HG03354 (cell line): ENCODE measurements around the gene PCCA.

Experiments used
- ATAC-seq: cut with Tn5 transposase; IDR thresholded peaks from one replicate; pipeline ENCODE4 v1.9.1; 2021; ENCODE audit warnings: mild to moderate bottlenecking; ENCODE audit not compliant: unreplicated experiment, poor library complexity, severe bottlenecking

Gene PCCA

DNA sequence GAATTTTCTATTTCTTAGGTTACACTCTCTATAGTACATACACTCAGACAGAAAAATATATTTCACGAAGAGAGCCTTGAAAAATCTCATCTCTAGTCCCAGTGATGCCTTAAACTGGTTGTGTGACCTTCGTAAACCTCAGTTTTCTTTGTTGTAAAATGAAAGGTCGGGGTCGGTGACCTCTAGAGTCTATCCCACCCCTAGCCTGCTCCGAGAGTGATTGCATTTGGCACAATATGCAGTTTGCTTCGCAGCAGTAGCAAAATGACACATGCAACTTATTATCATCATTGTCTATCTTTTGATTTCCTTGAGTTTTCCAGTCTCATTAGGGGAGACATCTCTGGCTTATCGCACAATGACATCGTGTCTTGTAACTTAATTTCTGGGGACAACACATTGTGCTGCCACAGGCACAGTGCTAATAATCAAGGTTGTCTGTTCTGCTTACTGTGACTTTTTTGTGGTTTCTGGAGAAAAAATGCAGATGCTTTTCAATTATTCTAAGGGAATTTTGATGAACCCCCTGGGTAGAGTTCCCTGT is 384.7 kb downstream of the PCCA start:
- ATAC-seq: no peak

- no peak for ATAC-seq
These were observed 388.1 kb downstream of the PCCA start for GRCh38 chr13:100476963-100477362.

DNA sequence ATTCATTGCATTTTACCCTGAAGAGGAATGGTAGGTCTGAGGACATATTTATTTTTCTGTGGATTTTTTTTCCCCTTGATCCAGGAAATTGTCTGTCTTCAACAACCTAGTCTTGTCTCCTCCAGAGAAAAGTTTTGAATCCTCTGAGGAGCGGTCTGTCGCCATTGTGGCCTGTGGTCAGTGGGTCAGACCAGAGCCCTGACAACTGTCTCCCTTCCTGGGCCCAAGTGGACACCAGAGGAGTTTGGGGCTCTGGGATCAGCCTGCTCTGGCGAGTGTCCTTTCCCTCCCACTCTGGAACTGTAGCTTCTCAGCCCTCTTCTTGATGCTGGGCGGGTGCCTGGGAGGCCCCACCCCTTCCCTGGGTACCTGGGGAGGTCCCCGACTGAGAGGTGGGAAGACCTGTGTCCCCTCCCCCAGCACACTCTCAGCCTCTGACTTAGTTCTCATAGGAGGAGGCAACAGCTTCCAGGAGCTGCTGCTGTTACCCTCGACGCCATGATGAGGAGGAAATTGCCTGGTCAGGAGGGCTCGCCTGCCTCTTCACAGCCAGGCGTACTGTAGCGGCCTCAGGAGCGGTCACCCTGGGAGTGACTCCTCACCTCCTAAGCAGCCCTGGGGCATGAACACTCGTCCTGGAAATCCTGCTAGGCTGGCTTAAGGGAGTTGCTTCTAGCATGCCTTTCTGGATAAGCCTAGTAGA is 389.4 kb downstream of the PCCA start:
- no peak for ATAC-seq

DNA sequence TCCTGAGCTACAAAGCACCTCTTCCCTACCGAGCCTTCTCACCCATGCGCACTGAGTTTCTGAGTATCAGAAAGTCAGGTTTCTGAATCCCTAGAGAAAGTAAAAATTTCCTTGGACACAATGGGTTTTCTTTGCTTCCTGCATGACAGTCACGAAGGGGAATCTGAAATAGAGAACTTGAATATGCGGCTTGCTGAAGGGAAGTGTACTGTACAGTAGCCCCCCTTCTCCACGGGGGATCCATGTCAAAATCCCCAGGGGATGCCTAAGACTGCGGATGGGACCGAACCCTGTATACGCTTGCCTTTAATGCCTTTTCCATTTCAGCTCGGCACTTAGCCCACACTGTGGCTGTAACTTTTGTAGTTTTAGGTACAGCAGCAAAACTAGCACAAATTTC is 391.8 kb downstream of the PCCA start:
- no peak for ATAC-seq

DNA sequence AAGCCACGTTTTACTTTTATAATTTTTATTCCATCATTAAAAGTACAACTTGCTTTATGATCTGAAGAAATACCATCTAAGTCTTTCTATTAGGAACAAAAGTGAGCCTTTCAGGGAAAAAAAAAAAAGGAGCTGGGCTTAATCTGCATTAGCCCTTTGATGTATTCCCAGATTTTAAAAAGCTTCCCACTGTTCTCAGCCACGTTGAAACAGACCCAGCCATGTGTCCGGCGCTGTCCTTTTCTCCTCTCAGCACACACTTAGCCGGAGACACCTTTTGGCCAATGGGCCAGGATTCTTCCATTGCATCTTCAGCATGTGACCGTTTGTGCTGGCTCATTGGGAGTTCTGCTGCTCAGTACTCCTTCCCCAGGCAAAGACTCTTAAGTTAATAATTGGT is 394.2 kb downstream of the PCCA start:
- no peak for ATAC-seq

GRCh38 chr13:100483841-100484381 is 395.0 kb downstream of the PCCA start:
- ATAC-seq: no peak

DNA sequence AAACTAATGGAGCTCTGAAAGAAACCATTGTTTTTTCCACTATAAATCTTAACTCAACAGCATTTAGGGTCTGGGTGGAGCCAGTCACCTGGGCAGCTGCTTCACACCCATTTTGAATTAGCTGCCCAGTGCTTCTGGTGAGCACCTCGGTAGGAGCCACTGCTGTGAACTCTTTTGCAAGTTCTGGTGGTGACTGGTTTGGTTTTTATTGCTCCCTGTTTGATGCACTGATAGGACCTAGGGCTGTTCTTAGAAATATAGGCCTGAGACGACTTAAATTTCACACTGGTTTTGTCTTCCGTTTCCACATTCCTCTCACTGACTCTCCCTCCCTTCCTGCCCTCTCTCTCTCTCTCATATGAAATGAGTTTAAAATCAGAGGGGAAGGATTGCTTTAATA is 395.8 kb downstream of the PCCA start:
- ATAC-seq: no peak

DNA sequence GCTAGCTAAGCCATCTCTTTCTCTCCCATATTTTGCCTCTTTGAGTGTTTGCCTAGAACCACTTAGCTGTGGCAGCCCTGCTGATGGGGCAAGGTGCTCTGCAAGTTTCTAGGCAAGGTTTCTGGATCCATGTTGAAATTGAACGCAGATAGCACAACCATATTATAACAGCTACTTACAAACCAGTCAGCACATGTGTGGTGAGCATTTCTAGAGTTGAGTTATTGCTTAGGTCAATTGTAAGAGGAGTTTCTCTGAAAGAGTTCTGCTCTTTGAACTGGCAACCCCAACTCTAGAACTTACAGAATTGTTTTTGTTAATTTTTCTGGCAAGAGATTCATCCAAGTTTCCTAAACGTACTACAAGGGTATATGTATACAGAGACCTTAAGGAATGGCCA is 396.4 kb downstream of the PCCA start:
- ATAC-seq: no peak

DNA sequence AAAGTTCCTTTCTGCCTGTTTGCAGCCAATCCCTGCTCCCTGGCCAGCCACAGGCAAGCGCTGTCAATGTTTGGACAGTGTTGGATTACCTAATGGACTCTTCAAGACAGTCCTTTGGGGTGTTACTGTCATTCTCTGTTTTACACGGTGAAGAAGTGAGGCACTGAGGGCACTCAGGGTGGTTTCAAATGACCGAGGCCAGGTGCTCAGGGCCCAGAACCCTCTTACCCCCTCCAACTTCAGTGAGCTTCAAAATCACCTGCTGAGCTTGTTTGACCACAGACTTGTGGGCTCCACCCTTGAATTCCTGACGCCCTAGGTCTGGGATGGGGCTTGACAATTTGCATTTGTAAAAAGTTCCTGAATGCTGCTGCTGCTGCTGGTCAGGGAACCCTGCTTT is 401.8 kb downstream of the PCCA start:
- ATAC-seq: no peak

- ATAC-seq: no peak
These were observed 402.4 kb downstream of the PCCA start for GRCh38 chr13:100491164-100491842.

DNA sequence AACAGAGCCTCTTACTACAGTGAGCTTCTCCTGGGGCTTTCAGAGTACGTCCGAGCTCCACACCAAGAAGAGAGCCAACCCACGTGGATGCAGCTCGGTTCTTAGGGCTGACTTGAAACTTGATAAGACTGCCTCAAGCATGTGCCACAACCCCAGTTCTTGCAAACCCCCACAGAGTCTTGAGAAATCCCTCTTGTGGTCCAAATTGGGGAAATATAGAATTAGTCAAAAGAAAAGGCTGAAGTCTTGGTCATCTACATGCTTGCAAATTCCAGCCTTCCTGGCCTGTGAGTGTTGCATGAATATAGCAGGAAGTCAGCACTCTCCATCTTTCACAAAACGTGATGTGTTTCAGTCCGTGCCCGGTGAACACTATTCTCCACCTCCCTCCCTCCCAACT is 404.5 kb downstream of the PCCA start:
- ATAC-seq: no peak

DNA sequence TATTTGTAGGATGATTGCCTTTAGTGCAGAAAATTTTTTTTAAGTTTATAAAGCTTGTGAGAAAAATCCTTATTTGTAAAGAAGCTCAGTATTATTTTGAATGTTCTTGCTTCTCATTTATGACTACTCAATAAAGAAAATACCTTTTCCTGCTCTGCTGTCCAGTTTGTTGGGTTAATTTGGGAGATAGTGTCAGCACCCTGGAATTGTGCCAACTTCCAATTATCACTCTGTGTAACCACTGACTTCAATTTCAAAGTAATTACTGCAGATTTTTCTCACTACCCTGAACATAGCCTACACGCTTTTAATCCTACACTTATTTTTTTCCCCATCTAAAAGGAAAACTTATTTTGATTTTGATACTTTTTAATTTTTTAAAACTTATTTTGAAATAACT is 406.6 kb downstream of the PCCA start:
- ATAC-seq: no peak

- ATAC-seq: no peak
These were observed 408.5 kb downstream of the PCCA start for GRCh38 chr13:100497389-100497788.

- ATAC-seq: no peak
These were observed 413.6 kb downstream of the PCCA start for GRCh38 chr13:100502446-100502845.

- ATAC-seq: no peak
These were observed 414.7 kb downstream of the PCCA start for GRCh38 chr13:100503622-100504021.

GRCh38 chr13:100506154-100506553 is 417.3 kb downstream of the PCCA start:
- no peak for ATAC-seq

DNA sequence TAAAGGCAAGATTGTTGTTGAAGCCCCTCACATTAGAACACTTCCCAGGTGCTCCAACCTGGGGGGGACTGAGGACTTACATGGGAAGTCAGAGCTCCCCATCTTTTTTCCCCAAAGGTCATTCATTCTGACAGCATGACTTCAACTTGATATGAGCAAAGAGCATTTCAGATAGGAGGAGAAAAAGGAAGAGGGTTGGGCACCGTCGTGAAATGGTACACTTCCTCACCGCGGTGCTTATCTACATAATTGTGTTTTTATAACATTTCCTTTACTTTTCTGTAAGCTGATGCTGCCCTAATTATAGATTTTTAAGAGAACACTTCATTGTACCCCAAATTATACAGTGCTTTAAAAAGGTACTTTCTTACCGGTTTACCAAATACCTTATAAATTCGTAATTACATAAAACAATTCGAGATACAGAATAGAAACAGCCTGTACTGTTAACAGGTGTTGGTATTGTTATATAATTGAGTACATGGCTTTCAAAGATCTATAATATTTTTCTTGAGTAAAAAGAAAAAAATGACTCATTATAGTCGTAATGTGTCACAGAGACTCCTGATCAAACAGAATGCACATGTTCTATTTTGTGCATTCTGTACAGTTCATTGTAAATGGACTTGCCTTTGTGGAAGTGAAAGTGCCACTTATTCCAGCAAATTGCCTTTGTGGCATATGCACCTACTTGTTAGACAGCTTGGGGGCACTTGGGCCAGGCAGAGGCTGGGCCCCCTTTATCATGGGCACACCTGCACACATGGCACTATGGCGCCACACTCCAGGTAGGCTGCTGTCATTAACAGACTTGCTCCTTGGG is 417.9 kb downstream of the PCCA start:
- no peak for ATAC-seq

- ATAC-seq: no peak
These were observed 419.6 kb downstream of the PCCA start for GRCh38 chr13:100508455-100508854.

DNA sequence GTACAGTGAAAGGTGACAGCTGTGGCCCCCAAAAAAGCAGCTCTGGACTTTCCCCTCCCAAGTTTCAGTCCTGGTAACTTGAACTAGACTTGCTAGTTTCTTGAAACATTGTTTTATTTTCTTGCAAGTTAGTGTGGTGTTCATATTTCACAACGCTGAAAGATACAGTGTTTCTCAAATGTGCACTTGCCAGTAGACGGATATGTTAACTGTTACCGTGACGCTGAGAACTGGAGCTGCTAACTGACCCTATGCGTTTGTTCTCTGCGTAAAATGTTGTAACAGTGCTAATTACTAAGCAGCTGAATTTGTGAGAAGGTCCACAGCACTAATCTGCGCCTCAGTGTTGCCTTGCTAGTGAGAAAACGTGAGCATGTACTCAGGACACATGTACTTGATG is 420.1 kb downstream of the PCCA start:
- no peak for ATAC-seq

- ATAC-seq: no peak
These were observed 421.5 kb downstream of the PCCA start for GRCh38 chr13:100510208-100510957.
